ENCODE data around the gene NADK. TPM values are rescaled to one million over a fixed set of nuclear protein-coding genes. Genes with fewer than 3 reads are reported as not detected.
"Not testable (repeated sequence)": the region's sequence is repeated elsewhere in the genome, so short reads cannot be mapped to it uniquely, and the experiment has no call there.

NADK gene
- total RNA-seq, 2 experiments from 2014 or later, result 156 to 184 TPM

DNA sequence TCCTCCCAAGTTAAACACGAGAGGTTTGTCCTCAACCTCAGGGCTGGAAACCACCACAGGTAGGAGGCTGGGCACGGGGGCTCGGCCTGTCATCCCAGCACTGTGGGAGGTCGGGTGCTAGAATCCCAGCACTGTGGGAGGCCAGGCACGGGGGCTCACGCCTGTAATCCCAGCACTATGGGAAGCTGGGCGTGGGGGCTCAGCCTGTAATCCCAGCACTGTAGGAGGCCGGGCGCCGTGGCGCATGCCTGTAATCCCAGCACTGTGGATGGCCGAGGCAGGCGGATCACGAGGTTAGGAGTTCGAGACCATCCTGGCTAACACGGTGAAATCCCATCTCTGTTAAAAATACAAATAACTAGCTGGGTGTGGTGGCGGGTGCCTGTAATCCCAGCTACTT lies 47.4 kb downstream of the NADK start:
- ChIA-PET POLR2A (no interaction called here), CTCF (ENCODE audit: unreplicated experiment) (interaction anchor here (0.6 kb wide), 1 partner anchor 10 kb away, joined by 3 read pairs; no protein-coding TSS in a partner anchor)
- H2AFZ ChIP-seq (ENCODE audit: low read length), result no peak overlapping the region
- no peak overlapping the region for H3K4me3 ChIP-seq (ENCODE audit: low read depth, low read length, poor library complexity, severe bottlenecking)
- H3K27ac ChIP-seq (ENCODE audit: low read depth, low read length, poor library complexity, severe bottlenecking), result no peak overlapping the region
- H3K36me3 ChIP-seq (ENCODE audit: insufficient read depth, low read length), result peaks cover 12% of the 10 kb centered on the region
- TF ChIP-seq EZH2phosphoT487 (IDR thresholded peaks at IDR 0.05; ENCODE audit: borderline replicate concordance, low read depth, low read length) (no peak), CTCF (conservative IDR thresholded peaks at IDR 0.05; ENCODE audit: low read length) (no peak)
- no peak overlapping the region for H3K4me2 ChIP-seq (ENCODE audit: low read length)
- BruUV-seq (replicated peaks), result no TSS peak
- no peak for DNase-seq (ENCODE audit: low spot score)
- intact Hi-C loops (cut with micrococcal nuclease; ENCODE audit: unreplicated experiment), result no loop called here
- H3K4me1 ChIP-seq (ENCODE audit: insufficient read depth, low read length, poor library complexity, severe bottlenecking), result no peaks in the 10 kb centered on the region
- H3K79me2 ChIP-seq (ENCODE audit: insufficient read depth, low read depth, low read length), result no peaks in the 10 kb centered on the region
- H3K9me3 ChIP-seq (ENCODE audit: low read length), result no peaks in the 10 kb centered on the region
- H4K20me1 ChIP-seq (ENCODE audit: insufficient read depth, low read length), result no peaks in the 10 kb centered on the region
- H3K9me2 ChIP-seq (ENCODE audit: insufficient read depth, low read length), result no peaks in the 10 kb centered on the region

DNA sequence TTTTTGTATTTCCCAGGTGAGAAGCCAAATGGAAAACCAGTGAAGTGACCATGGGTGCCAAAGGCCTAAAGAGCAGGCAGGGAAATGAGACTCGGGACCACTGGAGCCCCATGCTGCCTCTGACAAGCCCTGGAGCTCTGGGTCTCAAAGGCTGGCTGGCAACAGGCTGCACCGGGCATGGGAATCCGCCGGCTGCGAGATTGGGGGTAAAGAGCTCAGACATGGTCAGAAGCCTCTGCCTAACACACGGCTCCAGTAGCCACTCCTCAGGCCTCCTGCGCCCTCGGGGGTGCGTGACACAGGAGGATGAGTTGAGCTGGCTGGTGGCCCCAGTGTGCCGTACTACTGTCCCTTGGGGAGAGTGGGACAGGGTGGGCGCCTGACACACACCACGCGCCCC lies 48.0 kb downstream of the NADK start:
- H3K9me3 ChIP-seq (ENCODE audit: low read length); DNase-seq (ENCODE audit: low spot score); POLR2A ChIA-PET; H4K20me1 ChIP-seq (ENCODE audit: insufficient read depth, low read length); H3K9me2 ChIP-seq (ENCODE audit: insufficient read depth, low read length); H3K4me1 ChIP-seq (ENCODE audit: insufficient read depth, low read length, poor library complexity, severe bottlenecking); H3K4me2 ChIP-seq (ENCODE audit: low read length); H3K27ac ChIP-seq (ENCODE audit: low read depth, low read length, poor library complexity, severe bottlenecking); H3K4me3 ChIP-seq (ENCODE audit: low read depth, low read length, poor library complexity, severe bottlenecking); CTCF ChIA-PET (ENCODE audit: unreplicated experiment); H2AFZ ChIP-seq (ENCODE audit: low read length); BruUV-seq (replicated peaks); intact Hi-C loops (cut with micrococcal nuclease; ENCODE audit: unreplicated experiment); H3K79me2 ChIP-seq (ENCODE audit: insufficient read depth, low read depth, low read length): not testable (repeated sequence)
- peaks cover 12% of the 10 kb centered on the region for H3K36me3 ChIP-seq (ENCODE audit: insufficient read depth, low read length)

DNA sequence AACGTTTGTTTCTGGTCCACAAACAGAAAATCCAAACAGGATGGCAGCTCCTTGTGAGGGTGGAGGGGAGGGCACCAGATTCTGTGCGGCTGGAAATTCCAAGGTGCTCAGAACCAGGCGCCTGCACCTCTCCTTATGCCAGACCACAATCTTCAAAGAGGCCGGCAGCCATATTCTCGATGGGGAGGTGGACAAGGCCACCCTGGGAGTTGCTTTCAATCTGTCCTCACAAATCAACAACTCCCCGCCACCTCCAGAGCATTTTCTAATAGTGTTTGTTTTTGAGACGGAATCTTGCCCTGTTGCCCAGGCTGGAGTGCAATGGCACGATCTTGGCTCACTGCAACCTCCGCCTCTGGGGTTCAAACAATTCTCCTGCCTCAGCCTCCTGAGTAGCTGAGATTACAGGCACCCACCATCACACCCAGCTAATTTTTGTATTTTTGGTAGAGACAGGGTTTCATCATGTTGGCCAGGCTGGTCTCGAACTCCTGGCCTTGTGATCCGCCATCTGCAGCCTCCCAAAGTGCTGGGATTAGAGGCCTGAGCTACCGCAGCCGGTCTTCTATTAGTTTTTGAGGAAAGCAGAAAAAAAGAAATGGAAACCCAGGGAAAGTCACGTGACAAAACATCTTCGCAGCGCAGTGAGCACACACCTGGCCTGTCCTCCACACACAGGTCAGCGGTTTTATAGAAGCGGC lies 49.0 kb downstream of the NADK start:
- H4K20me1 ChIP-seq (ENCODE audit: insufficient read depth, low read length); H3K4me1 ChIP-seq (ENCODE audit: insufficient read depth, low read length, poor library complexity, severe bottlenecking); intact Hi-C loops (cut with micrococcal nuclease; ENCODE audit: unreplicated experiment); DNase-seq (ENCODE audit: low spot score); H3K4me2 ChIP-seq (ENCODE audit: low read length); H3K4me3 ChIP-seq (ENCODE audit: low read depth, low read length, poor library complexity, severe bottlenecking); H3K9me3 ChIP-seq (ENCODE audit: low read length); H2AFZ ChIP-seq (ENCODE audit: low read length); H3K27ac ChIP-seq (ENCODE audit: low read depth, low read length, poor library complexity, severe bottlenecking); H3K9me2 ChIP-seq (ENCODE audit: insufficient read depth, low read length); CTCF ChIA-PET (ENCODE audit: unreplicated experiment); POLR2A ChIA-PET; BruUV-seq (replicated peaks); H3K79me2 ChIP-seq (ENCODE audit: insufficient read depth, low read depth, low read length): not testable (repeated sequence)
- peaks cover 12% of the 10 kb centered on the region for H3K36me3 ChIP-seq (ENCODE audit: insufficient read depth, low read length)

GRCh38 chr1:1728308-1729005 lies 49.8 kb downstream of the NADK start:
- H4K20me1 ChIP-seq (ENCODE audit: insufficient read depth, low read length); CTCF ChIA-PET (ENCODE audit: unreplicated experiment); H3K4me3 ChIP-seq (ENCODE audit: low read depth, low read length, poor library complexity, severe bottlenecking); BruUV-seq (replicated peaks); POLR2A ChIA-PET; DNase-seq (ENCODE audit: low spot score); H3K4me1 ChIP-seq (ENCODE audit: insufficient read depth, low read length, poor library complexity, severe bottlenecking); H3K9me2 ChIP-seq (ENCODE audit: insufficient read depth, low read length); H3K79me2 ChIP-seq (ENCODE audit: insufficient read depth, low read depth, low read length); H3K27ac ChIP-seq (ENCODE audit: low read depth, low read length, poor library complexity, severe bottlenecking); intact Hi-C loops (cut with micrococcal nuclease; ENCODE audit: unreplicated experiment); H3K4me2 ChIP-seq (ENCODE audit: low read length); H2AFZ ChIP-seq (ENCODE audit: low read length); H3K9me3 ChIP-seq (ENCODE audit: low read length): not testable (repeated sequence)
- H3K36me3 ChIP-seq (ENCODE audit: insufficient read depth, low read length), result peaks cover 12% of the 10 kb centered on the region

DNA sequence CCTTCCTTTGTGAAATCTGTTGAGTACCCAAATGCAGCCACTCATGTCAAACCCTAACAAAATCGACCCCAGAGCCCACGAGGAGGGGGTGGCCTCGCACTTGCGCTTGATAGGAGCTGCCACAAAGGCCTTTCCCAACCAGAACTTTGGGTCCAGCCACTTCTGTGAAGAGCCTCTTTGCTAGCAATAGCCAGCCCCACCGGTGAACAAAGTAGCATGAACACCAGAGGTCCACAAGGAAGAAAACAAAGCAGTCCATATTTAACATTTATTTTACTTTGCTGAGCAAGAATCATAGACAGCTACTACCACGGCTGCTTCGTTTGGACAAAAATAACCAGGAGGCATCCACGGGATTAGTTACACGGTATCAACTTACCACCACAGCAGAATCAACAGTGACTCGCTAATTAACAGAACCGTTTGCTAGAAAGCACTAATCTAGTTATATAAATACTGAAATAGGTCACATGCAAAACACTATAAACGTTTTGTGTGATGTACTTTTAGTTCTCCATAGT lies 51.1 kb downstream of the NADK start:
- POLR2A ChIA-PET; H2AFZ ChIP-seq (ENCODE audit: low read length); H3K4me2 ChIP-seq (ENCODE audit: low read length); CTCF ChIA-PET (ENCODE audit: unreplicated experiment); H4K20me1 ChIP-seq (ENCODE audit: insufficient read depth, low read length); H3K9me3 ChIP-seq (ENCODE audit: low read length); DNase-seq (ENCODE audit: low spot score); H3K27ac ChIP-seq (ENCODE audit: low read depth, low read length, poor library complexity, severe bottlenecking); H3K9me2 ChIP-seq (ENCODE audit: insufficient read depth, low read length); H3K79me2 ChIP-seq (ENCODE audit: insufficient read depth, low read depth, low read length); intact Hi-C loops (cut with micrococcal nuclease; ENCODE audit: unreplicated experiment); BruUV-seq (replicated peaks); H3K36me3 ChIP-seq (ENCODE audit: insufficient read depth, low read length); H3K4me3 ChIP-seq (ENCODE audit: low read depth, low read length, poor library complexity, severe bottlenecking); H3K4me1 ChIP-seq (ENCODE audit: insufficient read depth, low read length, poor library complexity, severe bottlenecking): not testable (repeated sequence)

Measured in OCI-LY7 (cell line).